Esophagus (tissue), 2 donors: ENCODE data around the gene ILF2. TPM values are rescaled to one million over a fixed set of nuclear protein-coding genes. Genes with fewer than 3 reads are reported as not detected.
A peak's percentile ranks its signal among the peaks of the same experiment; 100 is the strongest.
"Not testable (repeated sequence)": the region's sequence is repeated elsewhere in the genome, so short reads cannot be mapped to it uniquely, and the experiment has no call there.

Experiments used
- H3K27ac ChIP-seq, 2 donors: one replicate each; pipeline ENCODE4 v1.5.1; 2013; ENCODE audit warnings: low read depth in 2 of 2, mild to moderate bottlenecking in 2 of 2, inconsistent platforms in 1 of 2, low read length in 1 of 2, moderate library complexity in 1 of 2
- H3K27me3 ChIP-seq, 2 donors: one replicate each; pipeline ENCODE4 v1.6.1; 2013; ENCODE audit warnings: low read length in 2 of 2, control low read depth in 1 of 2, mild to moderate bottlenecking in 1 of 2; ENCODE audit not compliant: insufficient read depth in 2 of 2, control insufficient read depth in 1 of 2
- H3K36me3 ChIP-seq, 2 donors: one replicate each; pipeline ENCODE4 v1.6.1; 2013; ENCODE audit warnings: low read length in 1 of 2; ENCODE audit not compliant: control insufficient read depth in 2 of 2, insufficient read depth in 2 of 2
- H3K4me1 ChIP-seq, 2 donors: one replicate each; pipeline ENCODE4 v1.6.1; 2013; ENCODE audit warnings: low read length in 1 of 2; ENCODE audit not compliant: control insufficient read depth in 2 of 2, insufficient read depth in 2 of 2
- H3K4me3 ChIP-seq, 2 donors: one replicate each; pipeline ENCODE4 v1.5.1; 2013; ENCODE audit warnings: low read length in 2 of 2, mild to moderate bottlenecking in 2 of 2, low read depth in 1 of 2, moderate library complexity in 1 of 2
- H3K9me3 ChIP-seq, 2 donors: one replicate each; pipeline ENCODE4 v1.6.1; 2013; ENCODE audit warnings: mild to moderate bottlenecking in 2 of 2, low read depth in 1 of 2, low read length in 1 of 2, moderate library complexity in 1 of 2; ENCODE audit not compliant: control insufficient read depth in 2 of 2, insufficient read depth in 1 of 2
- whole genome bisulfite sequencing, 2 donors: extraction: QIAGEN DNeasy Blood & Tissue Kit; methylation state at CpG; one replicate each; pipeline ENCODE4 v1.1.7; 2013; 5-methylcytosine and 5-hydroxymethylcytosine counted together
- polyA plus RNA-seq, 2 donors: library from polyadenylated mRNA; stranded (reverse); fragments of 200-250 nt; gene quantifications; one replicate each; pipeline ENCODE4 v1.2.3, GENCODE V29; 2013
- donor health status: healthy with polysubstance abuse.
- donor health status: Bipolar disorder and iron deficiency.

ILF2 gene
- polyA plus RNA-seq, 2 donors, result 22.5 to 99.9 TPM

- WGBS, 2 donors, result 91 to 92% methylated on average over 7 of the region's 7 CpGs
- Histone ChIP-seq H3K4me1 (peaks cover 0 to 13% of the 10 kb centered on the region in 2 donors), H3K27me3 (peaks cover 0 to 10% of the 10 kb centered on the region in 2 donors), H3K4me3 (no peak overlapping the region), H3K27ac (no peak overlapping the region), H3K9me3 (peaks cover 0 to 3% of the 10 kb centered on the region in 2 donors), H3K36me3 (no peaks in the 10 kb centered on the region)
These were observed 11.9 kb upstream of the ILF2 start for GRCh38 chr1:153682730-153683129.

DNA sequence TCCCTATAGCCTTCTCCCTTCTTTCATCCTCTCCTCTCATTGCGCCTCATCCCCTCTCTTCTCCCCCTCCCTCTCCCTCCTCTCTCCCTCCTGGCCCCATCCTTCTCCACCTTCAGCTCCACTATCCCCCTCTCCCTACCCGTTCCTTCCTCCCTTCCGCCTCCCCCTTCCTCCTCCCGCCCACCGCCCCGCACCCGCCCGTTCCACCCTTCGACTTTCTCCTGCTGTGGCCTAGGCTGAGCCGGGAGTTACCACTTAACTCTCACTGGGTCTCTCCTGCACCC, 9.3 kb upstream of the ILF2 start:
- no peaks in the 10 kb centered on the region for H3K36me3 ChIP-seq
- H3K4me3 ChIP-seq, result no peak overlapping the region
- H3K27me3 ChIP-seq, result peaks cover 0 to 10% of the 10 kb centered on the region in 2 donors
- peaks cover 0 to 13% of the 10 kb centered on the region in 2 donors for H3K4me1 ChIP-seq
- WGBS, 2 donors, result 35 to 39% methylated on average over 10 of the region's 10 CpGs
- peaks cover 0 to 3% of the 10 kb centered on the region in 2 donors for H3K9me3 ChIP-seq
- no peak overlapping the region for H3K27ac ChIP-seq

DNA sequence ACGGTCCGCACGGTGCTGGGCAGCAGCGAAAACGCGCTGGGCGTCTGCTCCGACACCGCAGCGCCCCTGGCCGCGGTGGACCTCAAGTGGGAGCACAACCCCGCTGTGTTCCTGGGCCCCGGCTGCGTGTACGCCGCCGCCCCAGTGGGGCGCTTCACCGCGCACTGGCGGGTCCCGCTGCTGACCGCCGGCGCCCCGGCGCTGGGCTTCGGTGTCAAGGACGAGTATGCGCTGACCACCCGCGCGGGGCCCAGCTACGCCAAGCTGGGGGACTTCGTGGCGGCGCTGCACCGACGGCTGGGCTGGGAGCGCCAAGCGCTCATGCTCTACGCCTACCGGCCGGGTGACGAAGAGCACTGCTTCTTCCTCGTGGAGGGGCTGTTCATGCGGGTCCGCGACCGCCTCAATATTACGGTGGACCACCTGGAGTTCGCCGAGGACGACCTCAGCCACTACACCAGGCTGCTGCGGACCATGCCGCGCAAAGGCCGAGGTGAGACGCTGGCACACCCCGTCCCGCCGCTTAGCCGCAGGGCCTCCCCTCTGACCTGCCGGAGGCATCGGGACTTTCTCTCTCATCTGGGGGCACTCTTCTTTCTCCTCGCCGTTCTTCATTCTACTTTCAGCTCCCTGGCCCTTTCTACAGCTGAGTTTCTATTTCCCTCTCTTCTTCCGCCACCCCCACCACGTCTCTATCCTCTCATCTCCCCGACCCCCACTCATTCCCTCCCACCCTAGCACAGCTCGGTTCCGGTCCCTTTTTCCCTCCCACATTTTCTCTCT, 8.7 kb upstream of the ILF2 start:
- Histone ChIP-seq H3K27ac (no peak overlapping the region), H3K4me1 (peaks cover 0 to 13% of the 10 kb centered on the region in 2 donors), H3K27me3 (peaks cover 0 to 10% of the 10 kb centered on the region in 2 donors), H3K4me3 (peak overlapping the region; percentile 47 to 58), H3K9me3 (peaks cover 0 to 3% of the 10 kb centered on the region in 2 donors), H3K36me3 (no peaks in the 10 kb centered on the region)
- 3 to 4% methylated on average over 64 to 73 of the region's 73 CpGs for WGBS, 2 donors

- H3K4me3 ChIP-seq, result peak within 1 kb of the TSS; percentile 47 to 58
- peaks cover 0 to 13% of the 10 kb centered on the region in 2 donors for H3K4me1 ChIP-seq
- H3K9me3 ChIP-seq, result peaks cover 0 to 3% of the 10 kb centered on the region in 2 donors
- H3K27ac ChIP-seq, result no peak within 1 kb of the TSS
- H3K27me3 ChIP-seq, result peaks cover 0 to 10% of the 10 kb centered on the region in 2 donors
- 1% methylated on average over 56 to 78 of the region's 78 CpGs for WGBS, 2 donors
- H3K36me3 ChIP-seq, result no peaks in the 10 kb centered on the region
These were observed 7.9 kb upstream of the ILF2 start, which contains the start of gene NPR1 for GRCh38 chr1:153678519-153679336. TSS of gene NPR1 (plus strand) at chr1:153678688. CDS start at chr1:153679109, 421 bp downstream.

DNA sequence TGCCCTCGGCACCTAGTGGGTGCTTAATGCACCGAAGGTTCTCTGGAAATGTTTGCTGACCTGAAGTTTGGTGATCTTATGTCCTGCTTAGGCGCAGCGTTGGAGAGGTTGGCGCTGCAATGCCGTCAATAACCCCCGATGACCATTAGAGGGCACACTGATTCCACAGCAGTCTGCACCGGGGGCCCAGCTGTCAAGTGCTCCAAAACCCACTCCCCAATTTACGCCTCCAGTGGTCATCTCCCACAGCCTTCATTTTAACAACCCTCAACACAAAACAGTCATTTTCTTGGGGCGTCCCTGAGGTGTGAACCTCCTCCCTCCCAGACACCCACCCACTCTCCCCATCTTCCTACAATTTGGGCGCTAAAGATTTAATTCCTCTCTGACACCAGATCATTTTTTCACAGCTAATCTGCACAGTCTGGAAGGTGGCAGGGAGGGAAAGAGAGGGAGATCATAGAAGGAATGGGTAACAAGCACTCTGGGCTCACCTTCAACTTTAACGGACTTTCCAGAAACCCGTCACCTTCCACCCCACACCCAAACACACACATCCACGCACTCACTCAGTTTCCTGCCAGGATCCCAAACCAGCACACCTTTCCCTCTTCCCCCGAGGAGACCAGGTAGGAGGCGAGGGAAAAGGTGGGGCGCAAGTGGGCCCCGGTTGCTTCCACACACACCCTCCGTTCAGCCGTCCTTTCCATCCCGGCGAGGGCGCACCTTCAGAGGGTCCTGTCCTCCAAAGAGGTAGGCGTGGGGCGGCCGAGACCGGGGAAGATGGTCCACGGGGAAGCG, 7.1 kb upstream of the ILF2 start:
- WGBS, 2 donors, result 2 to 3% methylated on average over 29 of the region's 29 CpGs
- Histone ChIP-seq H3K9me3 (peaks cover 0 to 3% of the 10 kb centered on the region in 2 donors), H3K4me3 (peak overlapping the region; percentile 47 to 58), H3K27ac (no peak overlapping the region), H3K36me3 (no peaks in the 10 kb centered on the region), H3K4me1 (peaks cover 0 to 13% of the 10 kb centered on the region in 2 donors), H3K27me3 (peaks cover 0 to 10% of the 10 kb centered on the region in 2 donors)

- Histone ChIP-seq H3K27ac (no peak overlapping the region), H3K9me3 (no peaks in the 10 kb centered on the region), H3K4me3 (no peak overlapping the region), H3K4me1 (peaks cover 0 to 4% of the 10 kb centered on the region in 2 donors), H3K27me3 (no peaks in the 10 kb centered on the region), H3K36me3 (peaks cover 0 to 4% of the 10 kb centered on the region in 2 donors)
- 94 to 96% methylated on average over 2 of the region's 2 CpGs for WGBS, 2 donors
These were observed 2.7 kb upstream of the ILF2 start for GRCh38 chr1:153673511-153673910.

- Histone ChIP-seq H3K27ac (peak overlapping the region; percentile 46 to 88), H3K4me3 (peak overlapping the region; percentile 12 to 40), H3K36me3 (peaks cover 6 to 10% of the 10 kb centered on the region in 2 donors)
- H3K27me3 ChIP-seq, H3K4me1 ChIP-seq, H3K9me3 ChIP-seq: not testable (repeated sequence)
- 7 to 10% methylated on average over 28 of the region's 28 CpGs for WGBS, 2 donors
These were observed 998 bp upstream of the ILF2 start for GRCh38 chr1:153671628-153672353.

DNA sequence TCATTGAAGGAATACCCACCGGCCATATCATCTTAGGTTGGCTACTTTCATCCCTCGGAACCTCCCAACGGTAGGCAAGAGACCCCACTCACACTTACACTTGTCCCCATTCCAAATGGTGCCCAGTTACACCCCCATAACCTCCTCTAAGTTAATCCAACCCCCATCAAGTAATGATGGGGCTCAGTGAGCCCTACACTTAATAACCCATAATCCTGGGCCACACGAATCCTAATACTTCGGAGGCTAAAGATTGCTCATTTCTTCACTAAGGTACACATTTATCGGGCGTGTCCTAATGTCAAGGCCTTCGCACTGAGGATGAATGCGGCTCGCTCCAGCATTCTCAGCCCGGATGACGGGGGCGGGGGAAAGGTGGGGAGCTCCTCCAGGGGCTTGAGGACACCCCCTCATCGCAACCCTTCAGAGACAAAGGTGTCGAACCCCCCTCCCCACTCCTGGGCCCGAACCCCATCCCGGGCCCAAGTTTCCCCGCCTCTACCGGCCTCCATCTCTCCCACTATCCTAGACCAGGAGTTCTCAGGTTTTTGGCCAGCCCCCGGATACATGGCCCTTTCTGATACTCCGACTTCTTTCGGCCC, 435 bp downstream of the ILF2 start:
- no peaks in the 10 kb centered on the region for H3K4me1 ChIP-seq
- H3K27ac ChIP-seq, result peak overlapping the region; percentile 78 to 93
- H3K4me3 ChIP-seq, result peak overlapping the region; percentile 68 to 96
- H3K36me3 ChIP-seq, result peaks cover 6 to 16% of the 10 kb centered on the region in 2 donors
- H3K27me3 ChIP-seq, result no peaks in the 10 kb centered on the region
- 1 to 2% methylated on average over 22 of the region's 22 CpGs for WGBS, 2 donors
- no peaks in the 10 kb centered on the region for H3K9me3 ChIP-seq
